Measurements from ENCODE around the gene VSIG4. TPM values are rescaled to one million over a fixed set of nuclear protein-coding genes. Genes with fewer than 3 reads are reported as not detected.
A peak's percentile ranks its signal among the peaks of the same experiment; 100 is the strongest.

VSIG4 gene
- total and polyA plus RNA-seq, 9 donors, result 11.8 to 18.9 (median 14.7) TPM

DNA sequence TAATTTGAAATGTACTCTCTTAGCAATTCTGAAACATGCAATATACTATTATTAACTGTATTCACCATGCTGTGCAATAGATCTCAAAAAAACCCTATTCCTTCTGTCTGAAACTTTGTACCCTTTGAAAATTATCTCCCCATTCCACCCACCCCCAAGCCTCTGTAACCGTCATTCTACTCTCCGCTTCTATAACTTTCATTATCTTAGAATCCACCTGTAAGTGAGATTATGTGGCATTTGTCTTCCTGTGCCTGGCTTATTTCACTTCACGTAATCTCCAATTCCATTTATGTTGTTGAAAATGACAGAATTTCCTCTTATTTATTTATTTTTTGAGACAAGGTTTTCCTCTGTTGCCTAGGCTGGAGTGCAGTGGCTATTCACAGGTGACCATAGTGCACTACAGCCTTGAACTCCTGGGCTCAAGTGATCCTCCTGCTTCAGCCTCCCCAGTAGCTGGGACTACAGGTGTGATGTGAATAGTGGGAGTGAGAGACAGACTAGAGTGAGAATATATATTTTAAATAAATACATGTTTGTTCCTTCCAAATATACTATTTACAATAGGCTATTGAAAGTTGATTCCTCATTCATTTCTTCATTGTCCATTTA, 30.5 kb downstream of the VSIG4 start:
- H3K4me3 ChIP-seq (ENCODE audit: low read length), result no peak overlapping the region
- no peak overlapping the region for H3K27ac ChIP-seq (ENCODE audit: low read length)
- H3K9me3 ChIP-seq (replicated peaks; ENCODE audit: control insufficient read depth, low read depth, low read length), result no peaks in the 10 kb centered on the region
- H3K27me3 ChIP-seq (ENCODE audit: control insufficient read depth, insufficient read depth, low read length), result no peaks in the 10 kb centered on the region
- no CpG with 5 or more reads among the region's 3 CpGs for WGBS (ENCODE audit: insufficient coverage)
- no peaks in the 10 kb centered on the region for H3K4me1 ChIP-seq (ENCODE audit: control insufficient read depth, insufficient read depth, low read length)
- DNase-seq, result no peak
- no peaks in the 10 kb centered on the region for H3K36me3 ChIP-seq (ENCODE audit: control insufficient read depth, insufficient read depth, low read length)

DNA sequence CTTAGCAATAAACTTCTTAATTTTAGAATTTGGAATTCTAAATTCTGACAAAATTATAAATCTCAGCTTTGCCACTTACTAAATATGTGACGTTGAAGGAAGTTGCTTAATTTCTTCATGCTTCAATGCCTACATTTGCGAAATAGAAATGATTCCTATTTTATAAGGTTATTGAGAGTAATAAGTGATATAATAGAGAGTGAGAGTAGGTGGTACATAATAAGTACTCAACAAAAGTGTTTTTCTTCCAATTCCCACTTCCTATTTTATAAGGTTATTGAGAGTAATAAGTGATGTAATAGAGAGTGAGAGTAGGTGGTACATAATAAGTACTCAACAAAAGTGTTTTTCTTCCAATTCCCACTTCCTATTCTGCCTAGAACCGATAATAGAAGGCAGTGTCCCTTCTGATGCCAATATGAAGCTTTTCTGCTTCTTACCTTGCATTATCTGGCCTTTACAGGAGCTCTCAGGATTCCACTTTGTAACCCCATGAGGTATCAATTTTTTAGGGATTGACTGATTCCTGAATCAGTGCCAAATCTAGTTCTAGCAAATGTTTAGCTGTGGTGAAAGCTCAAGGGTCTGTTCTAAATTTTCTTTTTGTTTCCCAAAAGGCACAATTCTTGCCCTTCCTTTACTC, 31.4 kb downstream of the VSIG4 start:
- Histone ChIP-seq H3K4me1 (ENCODE audit: control insufficient read depth, insufficient read depth, low read length) (no peaks in the 10 kb centered on the region), H3K27ac (ENCODE audit: low read length) (no peak overlapping the region), H3K9me3 (replicated peaks; ENCODE audit: control insufficient read depth, low read depth, low read length) (no peaks in the 10 kb centered on the region), H3K27me3 (ENCODE audit: control insufficient read depth, insufficient read depth, low read length) (no peaks in the 10 kb centered on the region), H3K36me3 (ENCODE audit: control insufficient read depth, insufficient read depth, low read length) (no peaks in the 10 kb centered on the region), H3K4me3 (ENCODE audit: low read length) (no peak overlapping the region)
- no peak for DNase-seq
- WGBS (ENCODE audit: insufficient coverage), result no CpG with 5 or more reads among the region's 3 CpGs

DNA sequence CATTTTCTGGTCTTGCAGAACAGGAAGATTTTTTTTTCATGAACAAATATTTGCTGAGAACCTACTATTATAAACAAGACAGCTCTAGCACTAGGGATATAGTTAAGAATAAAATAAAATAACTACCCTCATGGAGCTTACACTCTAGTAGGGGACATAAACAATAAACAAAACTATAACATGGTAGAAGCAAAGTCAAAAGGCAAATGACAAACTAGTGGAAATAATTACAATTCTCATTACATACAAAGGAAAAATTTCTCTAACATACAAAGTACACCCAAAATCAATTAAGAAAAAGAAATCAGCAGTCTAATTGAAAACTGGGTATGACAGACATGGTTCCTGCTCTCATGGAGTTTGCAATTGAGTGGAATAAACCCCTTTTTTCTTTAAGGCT, 32.0 kb downstream of the VSIG4 start:
- no peaks in the 10 kb centered on the region for H3K36me3 ChIP-seq (ENCODE audit: control insufficient read depth, insufficient read depth, low read length)
- H3K4me1 ChIP-seq (ENCODE audit: control insufficient read depth, insufficient read depth, low read length), result no peaks in the 10 kb centered on the region
- no peaks in the 10 kb centered on the region for H3K27me3 ChIP-seq (ENCODE audit: control insufficient read depth, insufficient read depth, low read length)
- H3K9me3 ChIP-seq (replicated peaks; ENCODE audit: control insufficient read depth, low read depth, low read length), result no peaks in the 10 kb centered on the region
- H3K27ac ChIP-seq (ENCODE audit: low read length), result no peak overlapping the region
- DNase-seq, result no peak
- H3K4me3 ChIP-seq (ENCODE audit: low read length), result no peak overlapping the region

DNA sequence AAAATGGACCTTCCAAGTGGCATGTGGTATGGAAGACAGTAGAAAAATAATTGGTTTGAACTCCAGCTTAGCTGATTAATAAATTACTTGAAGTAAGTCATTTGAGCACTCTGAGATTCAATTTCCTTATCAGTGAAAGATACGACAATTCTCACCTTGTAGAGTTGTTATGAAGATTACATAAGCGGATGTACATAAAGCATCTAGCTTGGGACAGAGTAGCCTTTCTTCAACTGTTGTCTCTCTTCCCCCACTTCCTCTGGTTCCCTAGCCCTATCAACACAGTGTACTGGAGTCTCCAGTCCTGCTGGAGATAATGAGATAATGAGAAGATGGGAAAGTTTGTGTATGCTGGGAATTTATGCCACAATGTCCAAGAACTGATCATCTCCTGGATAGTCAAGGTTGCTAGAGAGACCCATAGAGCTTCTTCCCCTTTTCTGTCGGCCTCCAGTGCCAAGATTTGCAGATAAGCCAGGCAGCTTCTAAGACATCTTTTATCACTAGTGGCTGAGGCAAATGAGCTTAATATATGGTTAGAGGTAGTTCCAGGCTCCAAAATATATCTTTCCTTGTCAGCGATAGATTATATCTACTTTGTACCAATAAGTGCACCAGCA, 33.9 kb downstream of the VSIG4 start:
- Histone ChIP-seq H3K36me3 (ENCODE audit: control insufficient read depth, insufficient read depth, low read length) (no peaks in the 10 kb centered on the region), H3K4me3 (ENCODE audit: low read length) (no peak overlapping the region), H3K27ac (ENCODE audit: low read length) (no peak overlapping the region), H3K4me1 (ENCODE audit: control insufficient read depth, insufficient read depth, low read length) (no peaks in the 10 kb centered on the region), H3K27me3 (ENCODE audit: control insufficient read depth, insufficient read depth, low read length) (no peaks in the 10 kb centered on the region), H3K9me3 (replicated peaks; ENCODE audit: control insufficient read depth, low read depth, low read length) (no peaks in the 10 kb centered on the region)
- no peak for DNase-seq
- WGBS (ENCODE audit: insufficient coverage), result no CpG with 5 or more reads among the region's 4 CpGs

DNA sequence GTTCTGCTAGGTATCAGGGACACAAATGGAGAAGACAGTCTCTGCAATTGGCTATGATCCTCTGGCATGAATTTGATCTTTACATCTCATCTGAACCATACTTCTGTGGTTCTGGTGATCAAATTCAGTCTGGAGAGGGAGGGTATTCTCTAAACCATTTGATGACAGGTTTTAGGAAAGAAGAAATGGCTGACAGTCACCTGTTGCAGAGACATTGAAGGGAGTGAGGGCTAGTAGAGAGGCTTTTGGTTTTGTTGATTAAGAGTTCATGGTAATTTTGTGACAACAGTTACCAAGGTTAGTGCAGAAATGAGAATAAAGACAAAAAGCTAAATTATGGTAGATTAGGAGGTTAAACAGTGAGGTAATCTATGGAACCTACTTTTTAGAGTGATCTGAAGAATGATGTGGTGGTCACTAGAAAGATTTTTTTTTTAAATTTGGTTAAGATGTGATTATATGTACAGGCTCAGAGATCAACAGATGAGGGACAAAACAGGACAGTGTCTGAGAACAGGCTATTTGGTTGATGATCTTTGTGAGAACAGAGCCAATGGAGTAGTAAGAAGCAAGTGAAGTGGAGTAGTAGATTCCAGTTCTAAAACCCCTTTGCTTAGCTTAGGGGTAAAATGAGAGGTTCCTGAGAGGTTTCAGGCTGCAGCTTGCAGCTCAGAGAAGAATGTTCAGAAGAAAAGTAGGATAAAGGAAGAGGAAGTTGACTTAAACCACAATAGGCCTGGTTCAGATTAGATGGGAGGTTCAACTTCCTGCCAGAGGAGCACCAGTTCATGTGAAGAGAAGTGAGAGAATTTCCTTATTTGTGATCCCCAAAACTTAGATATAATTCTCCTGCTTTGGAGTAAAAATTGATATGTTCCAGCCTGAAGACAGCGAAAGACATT, 34.7 kb downstream of the VSIG4 start:
- Histone ChIP-seq H3K36me3 (ENCODE audit: control insufficient read depth, insufficient read depth, low read length) (no peaks in the 10 kb centered on the region), H3K4me3 (ENCODE audit: low read length) (no peak overlapping the region), H3K9me3 (replicated peaks; ENCODE audit: control insufficient read depth, low read depth, low read length) (no peaks in the 10 kb centered on the region), H3K27me3 (ENCODE audit: control insufficient read depth, insufficient read depth, low read length) (no peaks in the 10 kb centered on the region), H3K27ac (ENCODE audit: low read length) (no peak overlapping the region), H3K4me1 (ENCODE audit: control insufficient read depth, insufficient read depth, low read length) (no peaks in the 10 kb centered on the region)
- no CpG with 5 or more reads among the region's 1 CpG for WGBS (ENCODE audit: insufficient coverage)
- DNase-seq, result peak; percentile 46

DNA sequence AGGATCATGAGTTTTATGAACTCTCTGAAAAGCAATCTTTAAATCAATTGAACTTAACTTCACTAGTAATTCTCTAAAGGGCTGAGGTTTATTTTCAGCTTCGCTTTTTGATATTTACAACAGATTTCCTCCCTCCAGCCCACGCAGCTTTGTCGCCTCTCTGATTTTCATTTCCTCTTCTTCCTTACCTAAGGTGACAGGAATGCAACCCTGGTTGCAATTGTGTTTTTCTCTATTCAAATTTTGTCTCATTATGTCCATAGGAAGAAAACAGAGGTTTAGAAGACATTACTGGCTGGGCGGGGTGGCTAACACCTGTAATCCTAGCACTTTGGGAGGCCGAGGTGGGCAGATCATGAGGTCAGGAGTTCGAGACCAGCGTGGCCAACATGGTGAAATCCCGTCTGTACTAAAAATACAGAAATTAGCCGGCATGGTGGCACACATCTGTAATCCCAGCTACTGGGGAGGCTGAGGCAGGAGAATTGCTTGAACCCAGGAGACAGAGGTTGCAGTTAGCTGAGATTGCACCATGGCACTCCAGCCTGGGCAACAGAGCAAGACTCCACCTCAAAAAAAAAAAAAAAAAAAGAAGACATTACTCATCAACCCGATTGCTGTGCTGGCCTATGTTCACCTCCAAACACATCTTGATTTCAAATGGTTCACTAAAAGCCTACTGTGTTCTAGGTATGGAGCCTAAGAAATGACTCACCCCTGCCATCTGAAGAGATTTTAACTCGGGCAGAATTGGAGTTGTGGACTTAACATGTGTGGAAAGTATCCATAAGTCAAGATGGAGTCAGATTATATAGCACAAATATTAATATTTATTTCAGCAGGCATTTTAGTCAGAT, 36.8 kb downstream of the VSIG4 start:
- no peak for DNase-seq
- 67% methylated on average over 6 of the region's 11 CpGs for WGBS (ENCODE audit: insufficient coverage)
- Histone ChIP-seq H3K27ac (ENCODE audit: low read length) (no peak overlapping the region), H3K9me3 (replicated peaks; ENCODE audit: control insufficient read depth, low read depth, low read length) (no peaks in the 10 kb centered on the region), H3K4me1 (ENCODE audit: control insufficient read depth, insufficient read depth, low read length) (no peaks in the 10 kb centered on the region), H3K36me3 (ENCODE audit: control insufficient read depth, insufficient read depth, low read length) (no peaks in the 10 kb centered on the region), H3K4me3 (ENCODE audit: low read length) (no peak overlapping the region), H3K27me3 (ENCODE audit: control insufficient read depth, insufficient read depth, low read length) (peaks cover under 1% of the 10 kb centered on the region)

DNA sequence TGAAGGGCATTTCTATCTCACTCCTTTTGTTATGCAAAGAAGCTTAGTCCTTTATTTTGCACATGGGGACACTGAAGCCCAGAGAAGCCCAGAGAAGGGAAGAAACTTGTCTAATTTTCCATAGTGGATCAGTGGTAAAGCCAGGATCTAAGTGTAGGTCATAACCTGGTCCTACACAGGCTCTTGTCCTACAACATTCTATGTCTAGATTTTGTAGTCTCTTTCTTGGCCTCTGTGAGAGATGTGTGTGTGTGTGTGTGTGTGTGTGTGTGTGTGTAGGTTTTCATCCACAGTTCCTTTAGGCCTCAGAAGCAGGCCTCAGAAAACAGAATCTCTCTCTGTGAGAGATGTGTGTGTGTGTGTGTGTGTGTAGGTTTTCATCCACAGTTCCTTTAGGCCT, 38.3 kb downstream of the VSIG4 start:
- Histone ChIP-seq H3K27me3 (ENCODE audit: control insufficient read depth, insufficient read depth, low read length) (peaks cover 3% of the 10 kb centered on the region), H3K4me1 (ENCODE audit: control insufficient read depth, insufficient read depth, low read length) (no peaks in the 10 kb centered on the region), H3K4me3 (ENCODE audit: low read length) (no peak overlapping the region), H3K27ac (ENCODE audit: low read length) (no peak overlapping the region), H3K36me3 (ENCODE audit: control insufficient read depth, insufficient read depth, low read length) (no peaks in the 10 kb centered on the region), H3K9me3 (replicated peaks; ENCODE audit: control insufficient read depth, low read depth, low read length) (no peaks in the 10 kb centered on the region)
- DNase-seq, result no peak

DNA sequence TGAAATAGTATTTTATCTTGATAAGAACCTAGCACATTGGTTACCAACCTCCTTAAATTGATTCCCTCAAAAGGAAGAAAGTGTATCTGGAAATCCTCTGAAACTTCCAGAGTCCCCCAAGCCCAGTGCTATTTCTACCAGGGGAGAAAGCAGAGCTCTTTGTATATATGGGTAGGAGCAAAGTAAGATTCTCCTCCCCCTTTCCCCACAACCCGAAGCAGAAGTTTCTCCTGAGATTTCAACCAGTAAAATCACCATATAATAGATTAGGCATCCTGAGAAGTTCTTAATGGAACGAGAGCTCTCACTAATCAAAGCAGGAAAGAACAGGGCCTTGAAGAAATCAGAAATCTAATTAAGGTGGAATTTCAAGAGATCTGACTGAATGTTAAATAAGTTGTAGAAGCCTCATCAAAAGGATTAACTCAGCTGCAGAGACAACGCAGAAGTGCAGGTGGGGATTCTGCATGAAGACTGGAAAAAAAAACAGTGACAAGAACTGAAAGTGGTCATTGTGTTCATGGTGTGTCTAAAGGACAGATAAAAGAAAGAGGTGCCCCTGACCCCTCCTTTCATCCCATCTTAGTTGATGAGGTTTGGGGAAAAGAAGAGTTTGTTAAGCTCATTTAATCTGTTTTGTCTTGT, 39.1 kb downstream of the VSIG4 start:
- Histone ChIP-seq H3K4me1 (ENCODE audit: control insufficient read depth, insufficient read depth, low read length) (no peaks in the 10 kb centered on the region), H3K27ac (ENCODE audit: low read length) (no peak overlapping the region), H3K4me3 (ENCODE audit: low read length) (no peak overlapping the region), H3K36me3 (ENCODE audit: control insufficient read depth, insufficient read depth, low read length) (no peaks in the 10 kb centered on the region), H3K27me3 (ENCODE audit: control insufficient read depth, insufficient read depth, low read length) (peaks cover 3% of the 10 kb centered on the region), H3K9me3 (replicated peaks; ENCODE audit: control insufficient read depth, low read depth, low read length) (no peaks in the 10 kb centered on the region)
- no peak for DNase-seq
- WGBS (ENCODE audit: insufficient coverage), result no CpG with 5 or more reads among the region's 3 CpGs

DNA sequence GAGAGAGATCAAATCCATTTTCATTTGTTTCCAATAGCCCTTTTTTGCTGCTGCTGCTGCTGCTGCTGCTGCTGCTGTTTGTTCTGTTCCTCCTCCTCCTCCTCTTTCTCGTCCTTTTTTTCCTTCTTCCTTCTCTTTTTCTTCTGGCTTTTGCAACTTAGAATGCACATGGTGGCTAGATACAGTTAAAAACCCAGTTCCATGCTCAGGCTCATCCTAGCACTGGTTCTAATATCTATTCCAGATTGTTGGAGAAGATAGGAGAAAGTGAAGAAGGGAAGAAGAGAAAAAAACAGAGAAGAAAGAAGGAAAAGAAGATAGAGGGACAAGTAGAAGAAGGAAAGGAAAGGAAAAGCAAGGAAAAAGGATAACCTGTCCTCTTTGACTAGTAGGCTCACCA, 39.7 kb downstream of the VSIG4 start:
- Histone ChIP-seq H3K4me3 (ENCODE audit: low read length) (no peak overlapping the region), H3K4me1 (ENCODE audit: control insufficient read depth, insufficient read depth, low read length) (no peaks in the 10 kb centered on the region), H3K36me3 (ENCODE audit: control insufficient read depth, insufficient read depth, low read length) (no peaks in the 10 kb centered on the region), H3K27me3 (ENCODE audit: control insufficient read depth, insufficient read depth, low read length) (peaks cover 3% of the 10 kb centered on the region), H3K27ac (ENCODE audit: low read length) (no peak overlapping the region), H3K9me3 (replicated peaks; ENCODE audit: control insufficient read depth, low read depth, low read length) (no peaks in the 10 kb centered on the region)
- no peak for DNase-seq
- 14% methylated on average over 1 of the region's 1 CpG for WGBS (ENCODE audit: insufficient coverage)
